SK-MEL-5 (cell line): ENCODE measurements around the gene SNAPC2. TPM values are rescaled to one million over a fixed set of nuclear protein-coding genes. Genes with fewer than 3 reads are reported as not detected.
"Not testable (repeated sequence)": the region's sequence is repeated elsewhere in the genome, so short reads cannot be mapped to it uniquely, and the experiment has no call there.

ENCODE experiments used
- DNase-seq: peaks from one replicate; pipeline ENCODE4 v3.0.0-alpha.2; 2016; ENCODE audit warnings: low read depth, low spot score
- in situ Hi-C: cut with HindIII; loops from 2 replicates; pipeline ENCODE4 v1.10.0; 2016; ENCODE audit warnings: low sequenced_read_pairs, high pct_unique_total_duplicates, low pct_unique_long_range_greater_than_20kb
- total RNA-seq: library from RNA; depleted of rRNA; stranded (reverse); fragments of >200 nt; shearing (Covaris generic); gene quantifications from 2 replicates; pipeline ENCODE4 v1.2.3, GENCODE V29; 2014

The SNAPC2 gene
- total RNA-seq, 1 experiment from 2014 or later = 16.7 TPM

GRCh38 chr19:7925171-7925851, 5.2 kb downstream of the SNAPC2 start:
- in situ Hi-C loops = no loop called here
- peak; percentile 73 for DNase-seq

- in situ Hi-C loops = no loop called here
- peak; percentile 42 for DNase-seq
Observed at GRCh38 chr19:7926021-7926726, 6.0 kb downstream of the SNAPC2 start, which contains the start of gene CTXN1. Gene CTXN1, minus strand, starts transcription at chr19:7926135. Its CDS starts 597 bp downstream, at chr19:7925538.

DNA sequence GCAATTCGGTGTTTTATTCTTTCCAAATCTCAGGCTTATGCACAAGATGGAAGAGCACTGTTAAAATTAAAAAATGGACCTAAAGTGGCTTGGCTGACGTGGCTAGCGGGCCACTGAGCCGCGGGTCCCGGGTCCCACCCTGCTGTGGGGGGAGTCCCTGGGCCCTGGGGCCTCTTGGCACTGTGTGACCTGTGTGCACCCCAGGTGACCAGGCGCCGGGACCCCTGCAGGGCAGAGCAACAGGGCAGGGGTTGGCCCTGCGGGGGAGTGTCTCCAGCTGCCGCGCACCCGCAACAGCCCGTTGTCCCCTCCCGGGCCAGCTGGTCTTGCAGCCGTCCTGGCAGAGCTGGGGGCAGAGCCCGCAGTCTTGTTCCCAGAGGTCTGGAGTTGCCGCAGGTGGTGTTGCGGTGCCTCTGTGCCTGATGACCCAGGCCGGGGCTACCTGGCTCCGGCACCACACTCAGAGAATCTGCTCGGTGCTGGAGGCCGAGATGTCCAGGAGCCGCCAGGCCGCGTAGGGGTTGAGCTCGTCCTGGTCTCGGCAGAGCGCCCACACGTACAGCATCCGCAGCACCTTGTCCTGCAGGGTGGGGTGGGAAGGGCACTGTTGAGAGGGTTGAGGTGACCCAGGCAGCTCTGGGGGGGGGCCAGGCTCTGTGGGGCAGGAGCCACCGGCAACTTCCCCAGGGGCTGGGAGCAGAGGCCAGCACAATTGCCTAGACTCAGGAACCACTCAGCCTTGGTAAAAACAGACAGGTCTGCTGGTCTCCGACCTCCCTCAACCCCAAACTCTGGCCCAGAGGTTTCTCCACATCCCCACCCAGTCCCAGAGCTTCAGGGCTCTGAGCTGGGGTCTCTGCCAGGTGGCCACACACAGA, 6.8 kb downstream of the SNAPC2 start:
- in situ Hi-C loops = no loop called here
- no peak for DNase-seq

DNA sequence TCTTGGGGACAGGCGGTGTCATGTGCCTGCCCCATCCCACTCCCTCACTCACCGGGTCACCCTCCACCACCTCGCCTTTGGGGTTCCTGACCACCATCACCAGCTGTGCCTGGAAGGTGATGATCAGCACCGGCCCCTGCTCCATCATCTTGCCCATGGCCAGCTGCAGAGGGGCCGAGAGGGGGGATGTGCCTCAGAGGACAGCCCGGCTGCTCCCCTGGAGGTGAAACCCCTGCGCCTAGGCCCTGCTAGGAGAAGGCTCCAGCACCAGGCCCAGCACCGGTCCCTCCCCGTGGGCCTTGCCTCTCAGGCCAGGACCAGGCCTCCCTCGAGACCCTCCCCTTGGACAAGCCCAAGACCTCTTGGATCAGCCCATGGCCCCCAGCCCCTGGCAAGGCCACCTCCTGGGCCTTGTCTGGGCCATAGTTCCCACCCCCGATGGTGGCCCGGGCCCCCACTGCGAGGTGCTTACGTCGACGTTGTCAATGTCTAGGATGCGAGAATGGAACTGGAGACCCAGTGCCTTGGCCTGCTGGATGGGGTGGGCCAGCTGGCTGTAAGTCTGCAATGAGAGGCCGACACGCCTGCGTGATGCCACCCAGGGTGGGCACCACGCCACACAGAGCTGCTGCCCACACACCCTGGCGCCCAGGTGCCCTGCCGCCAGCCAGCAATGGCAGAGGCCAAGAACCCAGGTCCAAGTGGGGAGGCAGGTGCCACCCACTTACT, 7.6 kb downstream of the SNAPC2 start:
- in situ Hi-C loops = no loop called here
- no peak for DNase-seq

DNA sequence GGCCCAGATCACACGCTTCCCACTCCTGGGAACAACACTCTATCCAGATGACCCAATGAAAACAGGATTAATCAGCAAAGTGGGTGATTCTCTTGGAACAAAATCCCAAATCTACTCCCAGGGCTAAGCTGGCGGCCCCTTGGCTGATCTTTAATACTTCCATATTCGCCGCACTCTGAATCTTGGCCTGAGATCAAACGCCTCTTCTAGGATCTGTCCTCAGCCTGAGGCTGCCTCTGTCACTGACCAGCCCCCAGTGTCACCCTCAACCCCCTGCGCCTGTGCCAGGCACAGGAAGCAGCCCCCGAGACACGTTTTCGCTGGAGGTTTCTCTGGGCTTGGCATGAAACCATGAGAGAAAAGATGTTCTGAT, 8.2 kb downstream of the SNAPC2 start:
- in situ Hi-C loops = no loop called here
- DNase-seq = no peak

GRCh38 chr19:7928741-7929701, 8.9 kb downstream of the SNAPC2 start:
- peak; percentile 40 for DNase-seq
- in situ Hi-C loops = no loop called here

DNA sequence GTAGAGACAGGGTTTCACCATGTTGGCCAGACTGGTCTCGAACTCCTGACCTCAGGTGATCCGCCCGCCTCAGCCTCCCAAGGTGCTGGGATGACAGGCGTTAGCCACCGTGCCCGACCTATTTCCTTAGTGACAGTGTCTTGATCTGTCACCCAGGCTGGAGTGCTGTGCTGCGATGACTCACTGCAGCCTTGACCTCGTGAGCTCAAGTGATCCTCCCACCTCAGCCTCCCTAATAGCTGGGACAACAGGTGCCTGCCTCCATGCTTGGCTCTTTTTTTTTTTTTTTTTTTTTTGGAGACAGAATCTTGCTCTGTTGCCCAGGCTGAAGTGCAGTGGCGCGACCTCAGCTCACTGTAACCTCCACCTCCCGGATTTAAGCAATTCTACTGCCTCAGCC, 9.9 kb downstream of the SNAPC2 start:
- DNase-seq, in situ Hi-C loops: not testable (repeated sequence)

DNA sequence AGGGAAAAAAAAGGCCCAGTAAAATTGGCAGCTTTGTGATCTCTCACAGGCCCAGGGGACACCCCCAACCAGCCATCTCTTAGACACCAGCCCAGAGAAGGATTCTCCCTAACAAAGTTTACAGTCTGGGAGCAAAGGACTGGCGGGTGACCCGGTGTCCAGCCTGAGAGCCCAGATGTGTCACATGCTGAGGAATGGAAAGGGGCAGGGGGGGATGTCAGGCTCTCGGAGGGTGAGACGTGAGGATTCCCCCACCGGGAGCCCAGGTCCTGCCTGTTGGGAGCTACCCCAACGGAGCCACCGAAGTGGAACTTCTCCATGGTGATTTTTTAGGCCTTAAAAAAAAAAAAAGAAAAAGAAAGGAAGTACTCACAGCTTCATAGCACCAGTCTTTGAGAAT, 10.6 kb downstream of the SNAPC2 start:
- in situ Hi-C loops = no loop called here
- no peak for DNase-seq

- no peak for DNase-seq
- in situ Hi-C loops = no loop called here
Observed at GRCh38 chr19:7931221-7932061, 11.3 kb downstream of the SNAPC2 start.

DNA sequence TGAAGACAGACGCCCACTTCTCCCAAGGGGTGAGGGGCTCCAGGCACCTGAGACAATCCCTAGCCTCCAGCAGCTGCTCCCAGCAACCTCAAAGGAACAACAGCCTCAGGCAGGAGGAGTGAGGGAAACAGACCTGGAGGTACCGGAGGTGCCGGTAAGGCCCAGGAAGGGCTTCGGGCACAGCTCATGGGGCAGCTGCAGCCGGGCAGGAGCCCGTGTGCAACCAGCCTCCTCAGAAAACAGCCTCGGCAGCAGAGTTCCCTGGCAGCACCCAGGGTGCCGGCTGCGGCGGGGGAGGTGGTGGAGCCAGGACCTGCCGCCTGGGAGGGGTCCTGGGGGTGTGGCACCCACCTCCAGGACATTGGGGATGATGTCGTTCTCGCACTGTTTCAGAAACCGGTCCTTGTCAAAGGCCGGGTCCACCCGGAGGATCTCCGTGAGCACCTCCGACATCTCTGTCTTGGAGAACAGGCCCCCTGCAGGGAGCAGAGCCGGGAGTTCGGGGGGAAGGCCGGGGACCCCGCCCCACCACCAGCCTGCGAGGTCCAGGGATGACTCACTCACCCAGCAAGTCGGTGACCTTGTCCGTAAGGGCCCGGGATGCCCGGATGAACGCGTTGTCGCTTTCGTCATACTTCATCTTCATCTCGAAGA, 12.3 kb downstream of the SNAPC2 start:
- in situ Hi-C loops = no loop called here
- DNase-seq = no peak

DNA sequence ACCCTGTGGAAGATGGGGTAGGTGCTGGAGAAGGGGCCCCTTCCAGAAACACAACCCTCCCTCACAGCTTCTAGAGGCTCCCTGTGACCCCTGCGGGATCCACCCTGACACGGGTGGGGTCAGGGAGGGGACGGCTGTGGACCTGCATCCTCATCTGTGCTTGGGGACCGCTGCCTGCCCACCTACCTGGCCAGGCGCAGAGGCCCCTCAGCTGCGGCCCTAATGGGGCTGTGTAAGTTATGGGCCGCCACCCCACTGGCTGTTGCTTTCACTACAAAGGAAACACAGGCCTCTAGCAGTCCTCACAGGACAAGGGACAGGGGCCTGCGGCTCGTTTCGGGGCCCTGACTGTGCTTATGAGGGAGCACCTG, 12.8 kb downstream of the SNAPC2 start:
- in situ Hi-C loops = no loop called here
- DNase-seq = no peak

DNA sequence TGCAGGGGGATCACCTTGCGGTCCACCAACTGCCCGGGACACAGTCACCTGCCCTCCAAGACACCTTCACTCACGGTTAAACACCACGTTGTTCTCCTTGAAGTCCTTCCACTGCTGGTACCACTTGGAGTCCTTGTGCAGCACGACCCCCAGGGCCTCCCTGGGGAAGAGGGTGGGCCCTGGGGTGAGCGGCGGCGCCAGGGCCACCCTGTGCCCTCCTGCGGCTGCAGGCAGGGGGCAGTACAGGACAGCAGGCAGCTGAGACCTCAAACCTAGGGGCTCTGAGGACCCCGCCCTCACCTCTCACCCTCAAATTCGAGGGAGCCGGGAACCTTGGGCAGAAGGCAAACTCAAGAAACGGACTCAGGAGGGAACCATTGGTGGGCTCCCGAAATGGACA, 13.3 kb downstream of the SNAPC2 start:
- DNase-seq = no peak
- in situ Hi-C loops = no loop called here

DNA sequence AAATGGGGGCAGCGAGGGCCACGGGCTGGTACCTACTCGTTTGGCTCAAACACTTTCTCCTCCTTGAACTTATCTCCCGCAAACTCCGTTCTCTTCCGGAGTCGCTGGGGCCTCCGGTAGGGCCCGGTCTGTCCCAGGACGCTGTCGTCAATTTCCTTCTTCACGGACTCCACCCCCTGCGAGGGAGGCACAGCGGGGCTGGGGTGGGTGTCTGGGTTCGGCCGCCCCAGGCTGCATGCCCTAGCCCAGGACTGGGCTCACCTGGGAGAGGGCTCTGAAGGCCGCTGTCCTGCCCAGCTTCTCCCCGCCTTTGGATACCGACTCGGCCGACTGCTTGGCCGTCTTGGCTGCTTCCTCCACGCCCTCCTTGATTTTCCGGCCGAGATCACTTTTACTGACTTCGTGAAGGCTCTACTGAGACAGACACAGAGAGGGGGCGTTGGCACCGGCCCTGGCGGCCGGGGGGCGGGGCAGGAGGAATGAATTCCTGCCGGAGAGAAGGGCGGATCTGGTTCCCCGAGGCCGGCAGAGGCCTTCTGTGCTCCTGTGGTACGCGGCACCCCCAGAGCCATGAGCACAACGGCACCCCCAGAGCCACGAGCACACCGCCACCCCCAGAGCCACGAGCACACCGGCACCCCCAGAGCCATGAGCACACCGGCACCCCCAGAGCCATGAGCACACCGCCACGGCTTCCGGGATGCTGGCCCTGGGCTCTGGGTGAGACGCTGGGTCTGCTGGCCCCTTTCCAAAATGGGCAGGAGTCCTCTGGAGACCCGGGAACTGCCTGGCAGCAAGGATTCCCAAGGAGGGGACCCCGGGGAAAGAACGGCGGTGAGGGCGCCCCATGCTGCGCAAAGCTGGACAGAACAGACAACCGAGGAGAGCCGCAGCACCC, 13.9 kb downstream of the SNAPC2 start:
- in situ Hi-C loops = no loop called here
- no peak for DNase-seq

DNA sequence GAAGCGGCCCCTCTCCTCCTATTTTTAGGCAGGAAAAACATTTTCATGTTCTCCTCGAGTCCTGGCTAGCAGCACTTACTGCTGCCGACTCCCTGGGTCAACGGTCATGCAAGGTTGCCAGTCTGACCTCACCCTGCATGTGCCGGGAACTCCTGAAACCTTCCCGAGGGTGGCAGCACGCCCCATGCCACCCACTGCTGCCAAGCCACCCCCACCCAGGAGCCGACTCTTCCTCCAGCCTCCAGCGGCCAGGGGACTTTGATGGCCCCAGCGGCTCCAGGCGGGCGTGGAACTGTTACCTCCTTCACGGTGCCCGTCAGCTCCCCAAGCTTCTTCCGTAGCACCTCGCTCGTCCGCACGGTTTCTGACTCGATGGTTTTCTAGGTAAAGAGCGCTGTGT, 14.6 kb downstream of the SNAPC2 start:
- no peak for DNase-seq
- in situ Hi-C loops = no loop called here

GRCh38 chr19:7940841-7941240, 20.7 kb downstream of the SNAPC2 start:
- no peak for DNase-seq
- in situ Hi-C loops = no loop called here
